GM18526 (cell line): ENCODE data around the gene GPR107.

Experiments
- POLR2A ChIP-seq: IDR thresholded peaks from 3 replicates; pipeline ENCODE4 v1.6.1; 2011; ENCODE audit not compliant: insufficient read length; ENCODE audit errors: extremely low read depth

GPR107 gene

GRCh38 chr9:130150779-130151382 is 97.2 kb downstream of the GPR107 start:
- TF ChIP-seq POLR2A, result no peak

GRCh38 chr9:130154816-130155215 is 101.1 kb downstream of the GPR107 start:
- no peak for TF ChIP-seq POLR2A

- TF ChIP-seq POLR2A, result no peak
Observed at GRCh38 chr9:130155647-130156046, 101.9 kb downstream of the GPR107 start.

- TF ChIP-seq POLR2A, result no peak
Observed at GRCh38 chr9:130156672-130157071, 103.0 kb downstream of the GPR107 start.

- TF ChIP-seq POLR2A, result no peak
Observed at GRCh38 chr9:130157079-130157478, 103.4 kb downstream of the GPR107 start.

GRCh38 chr9:130158001-130158400 is 104.3 kb downstream of the GPR107 start:
- TF ChIP-seq POLR2A, result no peak

- no peak for TF ChIP-seq POLR2A
Observed at GRCh38 chr9:130159057-130159456, 105.4 kb downstream of the GPR107 start.

GRCh38 chr9:130159915-130160670 is 106.4 kb downstream of the GPR107 start:
- TF ChIP-seq POLR2A, result no peak

GRCh38 chr9:130160862-130161470 is 107.3 kb downstream of the GPR107 start:
- no peak for TF ChIP-seq POLR2A

- TF ChIP-seq POLR2A, result no peak
Observed at GRCh38 chr9:130165579-130165978, 111.9 kb downstream of the GPR107 start.

GRCh38 chr9:130166399-130166798 is 112.7 kb downstream of the GPR107 start:
- TF ChIP-seq POLR2A, result no peak

GRCh38 chr9:130167927-130168326 is 114.2 kb downstream of the GPR107 start:
- TF ChIP-seq POLR2A, result no peak

GRCh38 chr9:130171226-130172148 is 117.8 kb downstream of the GPR107 start:
- no peak for TF ChIP-seq POLR2A

GRCh38 chr9:130172161-130172857 is 118.6 kb downstream of the GPR107 start, which contains the start of gene NCS1:
TSS of gene NCS1 (plus strand) at chr9:130172404. CDS start at chr9:130172664, 260 bp downstream.
- TF ChIP-seq POLR2A, result no peak
